Mesenchymal stem cell (in vitro differentiated cells and primary cell): ENCODE results near the gene NPTXR.
A peak's percentile ranks its signal among the peaks of the same experiment; 100 is the strongest.

Experiments
- DNase-seq: peaks from one replicate; pipeline ENCODE4 v3.0.0-alpha.2; 2013
- H2AFZ ChIP-seq: one replicate; pipeline ENCODE4 v1.6.1; 2013; ENCODE audit warnings: low read depth, mild to moderate bottlenecking, control low read depth, inconsistent platforms, low read length, moderate library complexity
- H2AK5ac ChIP-seq: 2 replicates; pipeline ENCODE4 v1.6.1; 2013; ENCODE audit warnings: low read length, moderate library complexity, mild to moderate bottlenecking, inconsistent platforms; ENCODE audit not compliant: severe bottlenecking
- H2BK120ac ChIP-seq: one replicate; pipeline ENCODE4 v1.6.1; 2013; ENCODE audit warnings: low read depth, mild to moderate bottlenecking, inconsistent platforms, low read length, moderate library complexity
- H2BK12ac ChIP-seq, 2 experiments: one replicate each; pipeline ENCODE4 v1.6.1; 2013; ENCODE audit warnings: inconsistent platforms in 2 of 2, low read length in 2 of 2, mild to moderate bottlenecking in 2 of 2, moderate library complexity in 2 of 2, control low read depth in 1 of 2
- H2BK15ac ChIP-seq: one replicate; pipeline ENCODE4 v1.6.1; 2013; ENCODE audit warnings: mild to moderate bottlenecking, low read depth, inconsistent platforms; ENCODE audit not compliant: poor library complexity, severe bottlenecking
- H2BK5ac ChIP-seq: 2 replicates; pipeline ENCODE4 v1.6.1; 2013; ENCODE audit warnings: low read depth, mild to moderate bottlenecking, low read length, control low read depth, inconsistent platforms; ENCODE audit not compliant: poor library complexity, severe bottlenecking
- H3K14ac ChIP-seq, 2 experiments: one replicate each; pipeline ENCODE4 v1.6.1; 2013; ENCODE audit warnings: inconsistent platforms in 2 of 2, low read length in 2 of 2, control low read depth in 1 of 2, mild to moderate bottlenecking in 1 of 2, moderate library complexity in 1 of 2
- H3K18ac ChIP-seq, 2 experiments: one replicate each; pipeline ENCODE4 v1.6.1; 2013; ENCODE audit warnings: inconsistent platforms in 2 of 2, low read length in 2 of 2, control low read depth in 1 of 2, low read depth in 1 of 2, mild to moderate bottlenecking in 1 of 2
- H3K23ac ChIP-seq, 2 experiments: one replicate each; pipeline ENCODE4 v1.6.1; 2013; ENCODE audit warnings: inconsistent platforms in 2 of 2, low read length in 2 of 2, mild to moderate bottlenecking in 2 of 2, moderate library complexity in 2 of 2, control low read depth in 1 of 2
- H3K27ac ChIP-seq: 2 replicates; pipeline ENCODE4 v1.5.1; 2013; ENCODE audit warnings: mild to moderate bottlenecking, moderate library complexity, low read length, control low read depth, inconsistent platforms; ENCODE audit not compliant: poor library complexity, severe bottlenecking
- H3K27me3 ChIP-seq, 2 experiments: 2 replicates each; pipeline versions ENCODE4 v1.6.1 to v1.7.0; 2013; ENCODE audit warnings: low read length in 2 of 2, mild to moderate bottlenecking in 2 of 2, moderate library complexity in 2 of 2, control low read depth in 1 of 2, inconsistent platforms in 1 of 2; ENCODE audit not compliant: control insufficient read depth in 1 of 2, insufficient read depth in 1 of 2
- H3K36me3 ChIP-seq, 2 experiments: 2 replicates each; pipeline versions ENCODE4 v1.6.1 to v1.7.0; 2013; ENCODE audit warnings: low read length in 2 of 2, control low read depth in 1 of 2, inconsistent platforms in 1 of 2, low read depth in 1 of 2, mild to moderate bottlenecking in 1 of 2; ENCODE audit not compliant: insufficient read depth in 2 of 2, control insufficient read depth in 1 of 2
- H3K4ac ChIP-seq, 2 experiments: one replicate each; pipeline ENCODE4 v1.6.1; 2013; ENCODE audit warnings: inconsistent platforms in 2 of 2, low read length in 2 of 2, mild to moderate bottlenecking in 2 of 2, moderate library complexity in 2 of 2, control low read depth in 1 of 2, low read depth in 1 of 2
- H3K4me1 ChIP-seq: 2 replicates; pipeline ENCODE4 v1.6.1; 2013; ENCODE audit warnings: low read depth, low read length, control low read depth; ENCODE audit not compliant: control insufficient read depth, insufficient read depth
- H3K4me2 ChIP-seq: 2 replicates; pipeline ENCODE4 v1.6.1; 2013; ENCODE audit warnings: low read length, mild to moderate bottlenecking, inconsistent platforms; ENCODE audit not compliant: poor library complexity, severe bottlenecking
- H3K4me3 ChIP-seq, 2 experiments: 2 replicates each; pipeline versions ENCODE4 v1.5.1 to v1.7.0; 2013; ENCODE audit warnings: low read length in 2 of 2, mild to moderate bottlenecking in 2 of 2, control low read depth in 1 of 2, low read depth in 1 of 2; ENCODE audit not compliant: insufficient read depth in 1 of 2
- H3K79me1 ChIP-seq: replicated peaks from 2 replicates; pipeline ENCODE4 v1.6.1; 2013; ENCODE audit warnings: mild to moderate bottlenecking, control low read depth, low read length, inconsistent platforms; ENCODE audit not compliant: poor library complexity, severe bottlenecking
- H3K9ac ChIP-seq: 2 replicates; pipeline ENCODE4 v1.7.0; 2013; ENCODE audit warnings: mild to moderate bottlenecking, low read length, moderate library complexity
- H3K9me3 ChIP-seq: 2 replicates; pipeline ENCODE4 v1.7.0; 2013; ENCODE audit warnings: mild to moderate bottlenecking, low read length; ENCODE audit not compliant: control insufficient read depth
- H4K8ac ChIP-seq: one replicate; pipeline ENCODE4 v1.6.1; 2013; ENCODE audit warnings: inconsistent platforms, mild to moderate bottlenecking, low read length, moderate library complexity
- H4K91ac ChIP-seq: one replicate; pipeline ENCODE4 v1.6.1; 2013; ENCODE audit warnings: mild to moderate bottlenecking, low read length, inconsistent platforms
- WGBS: methylation state at CpG from one replicate; pipeline ENCODE4 v1.1.7; 2013; ENCODE audit warnings: mixed read lengths; 5-methylcytosine and 5-hydroxymethylcytosine counted together

Gene NPTXR

DNA sequence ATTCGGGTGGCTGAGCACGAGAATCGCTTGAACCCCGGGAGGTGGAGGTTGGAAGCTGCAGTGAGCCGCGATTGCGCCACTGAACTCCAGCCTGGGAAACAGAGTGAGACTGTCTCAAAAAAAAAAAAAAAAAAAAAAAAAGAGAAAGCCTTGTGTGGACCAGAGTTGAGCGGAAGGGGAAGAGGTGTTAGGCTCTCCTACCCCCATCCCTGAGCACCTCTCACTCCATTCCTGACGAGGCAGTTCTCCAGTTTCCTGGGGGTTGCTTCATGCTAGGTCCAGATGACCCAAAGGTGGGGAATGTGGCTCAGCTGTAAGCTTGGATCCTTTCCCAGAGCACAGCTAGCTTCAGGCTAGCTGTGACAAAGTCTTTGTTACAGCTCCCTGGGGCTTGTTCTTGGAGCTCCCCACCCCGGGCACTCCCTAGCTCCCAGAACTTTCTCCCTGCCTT, 41.1 kb downstream of the NPTXR start:
- H3K14ac ChIP-seq, result no peak overlapping the region
- H2BK15ac ChIP-seq, result no peak overlapping the region
- no peak overlapping the region for H3K4ac ChIP-seq
- no peak overlapping the region for H4K8ac ChIP-seq
- WGBS, result 27% methylated on average over 8 of the region's 10 CpGs
- H3K4me2 ChIP-seq, result no peak overlapping the region
- peaks cover 6% of the 10 kb centered on the region for H3K4me1 ChIP-seq
- peak overlapping the region; percentile 9 for H3K27ac ChIP-seq
- H3K18ac ChIP-seq, result no peak overlapping the region
- H3K36me3 ChIP-seq, result no peaks in the 10 kb centered on the region
- DNase-seq, result peak; percentile 86
- H2BK12ac ChIP-seq, result no peak overlapping the region
- no peak overlapping the region for H2BK120ac ChIP-seq
- peaks cover 0 to 31% of the 10 kb centered on the region in 2 experiments for H3K27me3 ChIP-seq
- H3K23ac ChIP-seq, result no peak overlapping the region
- H3K4me3 ChIP-seq, result no peak overlapping the region
- H3K79me1 ChIP-seq, result no peaks in the 10 kb centered on the region
- H2AFZ ChIP-seq, result no peak overlapping the region
- H4K91ac ChIP-seq, result no peak overlapping the region
- no peak overlapping the region for H2BK5ac ChIP-seq
- H2AK5ac ChIP-seq, result no peak overlapping the region
- no peaks in the 10 kb centered on the region for H3K9me3 ChIP-seq
- H3K9ac ChIP-seq, result no peak overlapping the region

DNA sequence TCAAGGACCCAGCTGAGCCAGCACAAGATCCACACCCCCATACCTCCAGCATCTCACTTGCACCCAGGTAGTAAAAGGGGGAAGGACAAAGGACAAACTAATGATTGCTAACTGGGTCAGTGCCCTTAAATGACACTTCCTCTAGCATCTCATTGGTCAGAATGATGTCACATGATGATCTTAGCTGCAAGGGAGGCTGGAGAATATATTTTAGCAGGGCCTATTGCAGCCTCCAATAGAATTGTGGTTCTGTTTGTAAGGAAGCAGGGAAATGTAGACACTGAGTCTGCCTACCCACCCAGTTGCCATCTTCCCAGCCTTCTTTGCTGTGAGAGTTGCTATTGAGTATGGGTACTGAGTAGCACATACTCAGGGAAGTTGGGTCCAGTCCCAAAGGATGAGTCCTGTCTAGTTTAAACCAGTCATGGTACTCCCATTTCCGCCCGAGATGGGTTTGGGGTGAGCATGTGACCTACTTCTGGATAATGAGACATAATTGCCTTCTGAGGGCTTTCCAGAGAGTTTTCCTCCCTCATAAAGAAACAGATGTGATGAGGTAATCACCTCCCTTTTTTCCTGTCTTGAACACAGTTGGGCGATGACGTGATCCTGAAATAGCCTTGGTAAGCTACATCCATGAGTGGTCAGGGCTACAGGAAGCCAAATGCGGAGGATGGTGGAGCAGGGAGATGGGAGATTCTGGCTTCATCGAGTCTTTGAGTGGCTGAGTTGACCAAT, 44.4 kb downstream of the NPTXR start:
- Histone ChIP-seq H3K27ac (no peak overlapping the region), H4K91ac (no peak overlapping the region), H3K9me3 (no peaks in the 10 kb centered on the region), H4K8ac (no peak overlapping the region), H3K18ac (no peak overlapping the region), H3K4me2 (no peak overlapping the region), H3K9ac (peak overlapping the region; percentile 53), H2BK120ac (no peak overlapping the region), H3K36me3 (no peaks in the 10 kb centered on the region), H3K27me3 (peaks cover 3 to 50% of the 10 kb centered on the region in 2 experiments), H3K14ac (no peak overlapping the region), H2BK15ac (no peak overlapping the region), H3K4me1 (peaks cover 6% of the 10 kb centered on the region), H3K23ac (no peak overlapping the region), H2AFZ (no peak overlapping the region), H2AK5ac (no peak overlapping the region), H3K4me3 (no peak overlapping the region), H2BK12ac (no peak overlapping the region), H3K79me1 (no peaks in the 10 kb centered on the region), H2BK5ac (no peak overlapping the region), H3K4ac (no peak overlapping the region)
- WGBS, result 86% methylated on average over 5 of the region's 6 CpGs
- peak; percentile 6 for DNase-seq

DNA sequence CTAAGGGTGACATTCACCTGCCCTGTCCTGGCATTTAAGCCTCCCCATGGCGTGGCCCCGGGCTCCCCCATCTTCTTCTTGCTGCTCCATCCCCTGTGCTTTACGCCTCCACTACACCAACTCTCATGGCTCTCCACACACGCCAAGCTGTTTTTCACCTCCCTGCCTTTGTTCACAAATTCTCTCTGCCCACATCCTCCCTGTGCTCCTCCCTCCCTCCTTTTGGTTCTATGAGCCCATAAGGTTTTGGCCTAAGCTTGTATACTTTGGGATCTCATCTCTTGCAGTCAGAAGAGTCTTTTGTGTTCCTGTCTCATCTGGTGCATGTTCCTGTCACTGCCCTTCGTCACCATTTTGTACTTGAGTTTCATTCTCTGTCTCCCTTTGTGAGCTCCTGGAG, 45.3 kb downstream of the NPTXR start:
- Histone ChIP-seq H4K91ac (no peak overlapping the region), H3K27me3 (peaks cover 3 to 50% of the 10 kb centered on the region in 2 experiments), H2BK12ac (no peak overlapping the region), H3K4me1 (peaks cover 6% of the 10 kb centered on the region), H3K27ac (no peak overlapping the region), H3K79me1 (peaks cover 2% of the 10 kb centered on the region), H3K18ac (no peak overlapping the region), H3K4ac (no peak overlapping the region), H3K4me2 (no peak overlapping the region), H4K8ac (no peak overlapping the region), H3K4me3 (no peak overlapping the region), H2AK5ac (no peak overlapping the region), H2BK15ac (no peak overlapping the region), H3K36me3 (no peaks in the 10 kb centered on the region), H3K9ac (no peak overlapping the region), H3K14ac (no peak overlapping the region), H2BK120ac (no peak overlapping the region), H3K23ac (no peak overlapping the region), H2BK5ac (no peak overlapping the region), H2AFZ (no peak overlapping the region), H3K9me3 (no peaks in the 10 kb centered on the region)
- 79% methylated on average over 5 of the region's 5 CpGs for WGBS
- no peak for DNase-seq

DNA sequence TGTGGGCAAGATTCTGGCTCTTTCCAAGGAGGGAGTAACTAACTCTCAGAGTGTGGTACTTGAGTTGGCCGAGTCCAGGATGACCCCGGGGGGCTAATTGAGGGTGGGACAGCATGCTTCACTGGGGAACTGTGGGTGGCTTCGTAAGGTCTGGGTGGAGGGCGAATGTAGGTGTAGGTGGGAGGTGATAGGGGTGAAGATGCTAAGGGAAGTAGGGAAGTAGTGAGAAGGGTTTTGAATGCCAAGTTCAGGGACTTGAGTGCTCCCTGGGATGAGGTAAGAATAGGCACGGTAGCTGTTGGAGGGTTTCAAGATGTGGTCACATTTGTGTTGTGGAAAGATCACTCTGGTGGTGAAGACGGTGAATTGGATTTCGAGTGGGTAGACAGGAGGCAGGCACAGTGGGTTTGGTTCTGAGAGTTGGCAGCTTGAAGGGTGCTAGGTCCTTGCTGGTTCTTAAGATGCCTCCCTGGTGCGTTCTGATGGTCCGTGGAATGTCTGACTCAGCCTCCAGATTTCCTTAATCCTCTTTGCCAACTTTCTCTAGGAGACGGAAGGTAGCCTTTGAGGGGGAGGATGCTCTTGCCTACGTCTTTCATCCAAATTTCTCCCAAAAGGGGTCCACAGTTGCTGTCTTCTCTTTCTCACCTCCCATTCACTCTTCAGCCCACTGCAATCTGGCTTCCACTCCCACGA, 47.4 kb downstream of the NPTXR start:
- H2BK12ac ChIP-seq, result no peak overlapping the region
- no peak overlapping the region for H2BK5ac ChIP-seq
- no peak for DNase-seq
- H3K36me3 ChIP-seq, result no peaks in the 10 kb centered on the region
- no peak overlapping the region for H4K91ac ChIP-seq
- H3K4me2 ChIP-seq, result no peak overlapping the region
- no peak overlapping the region for H3K14ac ChIP-seq
- no peaks in the 10 kb centered on the region for H3K4me1 ChIP-seq
- no peak overlapping the region for H3K18ac ChIP-seq
- peaks cover 3 to 45% of the 10 kb centered on the region in 2 experiments for H3K27me3 ChIP-seq
- no peak overlapping the region for H3K9ac ChIP-seq
- peaks cover 6% of the 10 kb centered on the region for H3K79me1 ChIP-seq
- H2BK15ac ChIP-seq, result no peak overlapping the region
- 84% methylated on average over 12 of the region's 12 CpGs for whole genome bisulfite sequencing
- H2AK5ac ChIP-seq, result no peak overlapping the region
- no peak overlapping the region for H3K4me3 ChIP-seq
- no peak overlapping the region for H2BK120ac ChIP-seq
- no peak overlapping the region for H3K23ac ChIP-seq
- no peak overlapping the region for H2AFZ ChIP-seq
- no peak overlapping the region for H3K27ac ChIP-seq
- no peaks in the 10 kb centered on the region for H3K9me3 ChIP-seq
- H4K8ac ChIP-seq, result no peak overlapping the region
- H3K4ac ChIP-seq, result no peak overlapping the region
